ENCODE measurements around the gene LETM1.

The LETM1 gene

DNA sequence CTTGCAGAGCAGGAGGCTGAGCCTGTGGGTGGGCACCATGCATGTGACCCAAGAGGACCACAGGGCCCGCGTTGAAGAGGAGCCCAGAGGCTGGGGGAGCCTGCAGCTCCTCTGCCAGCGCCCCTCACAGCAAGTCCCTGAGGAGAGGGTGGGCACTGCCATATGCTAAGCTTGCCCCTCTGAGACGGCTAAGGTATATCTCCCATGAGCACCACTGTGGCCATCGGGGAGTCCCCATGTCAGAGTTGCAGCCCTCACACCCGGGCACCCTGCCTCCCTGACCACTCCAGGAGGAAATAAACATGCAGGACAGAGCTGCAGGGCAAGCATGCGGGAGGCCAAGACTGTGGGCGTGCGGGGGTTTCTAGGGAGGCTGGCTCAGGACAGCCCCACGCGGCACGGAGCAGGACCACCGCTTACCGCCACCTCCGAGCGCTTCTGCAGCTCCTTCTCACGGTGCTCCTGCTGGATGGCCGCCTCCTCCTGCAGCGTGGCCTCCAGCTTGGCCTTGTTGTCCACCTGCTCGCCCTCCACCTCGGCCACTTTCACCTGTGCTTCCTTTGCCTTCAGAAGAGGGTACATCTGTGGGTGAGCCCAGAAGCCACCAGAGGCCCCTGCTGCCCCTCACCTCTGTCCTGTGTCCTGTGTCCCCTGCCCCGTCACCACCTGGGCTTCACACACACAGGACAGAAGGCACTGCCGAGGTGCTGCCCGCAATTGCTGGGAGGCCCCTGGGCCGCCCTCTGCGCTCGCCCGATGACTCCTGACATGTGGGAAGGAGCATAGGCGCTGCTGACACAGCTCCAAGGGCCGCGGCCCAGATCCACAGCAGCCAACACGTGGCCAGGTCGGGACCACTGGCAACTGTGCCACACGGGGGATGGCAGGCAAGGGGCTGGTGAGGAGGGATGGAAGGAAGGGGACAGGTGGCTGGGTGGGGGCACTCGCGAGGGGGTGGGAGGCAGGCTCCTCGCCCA is 33.1 kb downstream of the LETM1 start:
- DNase-seq: no peak

GRCh38 chr4:1821679-1822567 is 34.0 kb downstream of the LETM1 start:
- no peak for DNase-seq

GRCh38 chr4:1819816-1820215 is 36.1 kb downstream of the LETM1 start:
- DNase-seq: no peak

- no peak for DNase-seq
Measured at GRCh38 chr4:1819284-1819683, 36.7 kb downstream of the LETM1 start.

DNA sequence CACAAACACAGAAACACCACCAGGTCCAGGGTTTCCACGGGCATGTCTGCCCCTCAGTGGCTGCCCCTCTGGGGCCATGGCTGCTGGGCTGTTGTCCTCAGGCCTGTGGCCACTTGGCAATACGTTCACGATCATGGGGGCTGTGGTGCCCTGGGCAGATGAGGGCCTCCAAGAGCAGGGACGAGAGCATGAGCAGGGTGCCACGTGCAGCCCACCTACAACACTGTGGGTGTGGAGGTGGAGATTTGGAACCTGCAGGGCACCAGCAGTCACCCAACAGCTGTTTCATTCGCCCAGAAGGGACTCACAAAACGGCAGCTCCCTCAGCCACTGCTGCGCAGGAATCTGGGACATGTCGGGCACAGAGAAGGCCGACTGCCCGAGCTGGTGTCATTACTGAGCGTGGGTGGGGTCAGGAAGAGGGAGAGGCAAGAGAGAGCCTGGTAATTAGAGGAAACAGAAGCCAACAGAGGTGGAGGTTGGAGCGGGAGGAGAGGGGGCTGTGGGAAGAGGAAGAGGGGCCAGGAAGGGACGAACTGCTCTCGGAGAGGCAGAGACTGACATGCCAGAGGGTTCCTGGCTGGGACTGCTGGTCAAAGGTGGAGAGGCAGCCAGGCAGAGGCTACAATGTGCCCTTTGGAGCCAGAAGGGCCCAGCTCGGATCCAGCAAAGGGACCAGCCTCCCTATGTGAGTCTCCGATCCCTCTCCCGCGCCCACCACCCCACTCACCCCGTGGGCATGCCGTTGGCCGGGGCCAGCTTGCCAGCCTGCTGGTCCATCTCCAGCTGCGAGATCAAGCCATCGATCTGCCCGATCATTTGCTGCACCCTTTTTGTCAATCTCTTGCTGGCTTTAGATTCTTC is 39.7 kb downstream of the LETM1 start:
- no peak for DNase-seq

- DNase-seq: no peak
Measured at GRCh38 chr4:1815096-1815996, 40.6 kb downstream of the LETM1 start.

GRCh38 chr4:1814453-1814852 is 41.5 kb downstream of the LETM1 start:
- no peak for DNase-seq

DNA sequence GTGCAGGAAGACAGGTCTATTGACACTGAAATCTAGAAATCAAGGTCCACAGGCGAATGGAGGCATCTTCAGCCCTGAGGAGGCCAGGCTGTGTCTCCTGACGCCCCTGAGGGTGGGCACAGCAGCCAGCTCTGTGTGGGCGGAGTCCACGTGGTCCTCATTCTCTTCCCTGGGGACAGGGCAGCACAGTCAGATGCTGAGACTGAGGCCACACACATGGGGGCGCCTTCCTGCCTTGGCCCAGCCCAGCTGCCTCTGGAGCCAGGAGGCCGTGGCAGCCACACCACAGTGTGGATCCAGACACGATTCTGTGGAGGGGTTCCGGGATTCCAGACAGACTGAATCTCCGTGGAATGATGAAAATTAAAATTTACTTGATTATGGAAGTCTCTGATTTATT is 42.0 kb downstream of the LETM1 start:
- DNase-seq: no peak

GRCh38 chr4:1813231-1813630 is 42.7 kb downstream of the LETM1 start:
- no peak for DNase-seq

DNA sequence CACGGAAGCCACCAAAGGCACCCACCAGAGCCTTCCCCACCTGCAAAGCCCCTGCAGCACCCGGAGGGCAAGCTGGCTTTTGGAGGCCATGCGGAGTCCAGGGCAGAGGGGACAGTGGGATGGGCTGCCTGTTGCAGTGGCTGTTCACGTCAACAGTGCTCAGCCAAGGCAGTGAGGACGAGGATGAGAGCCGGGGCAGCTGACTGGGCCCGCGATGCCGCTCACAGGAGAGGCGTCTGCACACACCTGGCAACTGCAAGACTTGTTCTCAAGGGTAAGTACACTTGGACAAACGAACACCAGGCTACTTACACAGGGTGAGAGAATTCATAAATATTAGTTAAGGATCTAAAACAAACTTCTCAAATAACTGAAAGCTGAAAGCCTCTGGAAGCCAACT is 43.2 kb downstream of the LETM1 start:
- DNase-seq: no peak

DNA sequence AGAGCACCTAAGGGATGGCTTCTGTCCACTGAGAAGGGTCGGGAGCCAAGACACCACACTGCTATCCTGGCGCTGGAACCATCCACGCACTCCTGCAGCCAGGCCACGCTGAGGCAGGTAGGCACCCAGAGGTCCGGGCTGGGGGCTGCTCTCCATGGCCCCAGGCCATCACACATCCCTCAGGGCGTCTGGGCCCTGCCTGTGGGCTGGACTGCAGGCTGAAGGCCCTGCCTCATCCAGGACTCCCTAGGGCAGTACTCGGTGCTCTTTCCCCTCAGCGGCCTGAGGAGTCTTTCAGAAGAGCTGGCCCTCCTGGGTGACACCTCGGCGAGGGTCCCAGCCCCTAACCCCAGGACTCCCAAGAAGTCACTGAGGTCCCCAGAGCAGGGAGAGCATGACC is 45.2 kb downstream of the LETM1 start:
- no peak for DNase-seq

DNA sequence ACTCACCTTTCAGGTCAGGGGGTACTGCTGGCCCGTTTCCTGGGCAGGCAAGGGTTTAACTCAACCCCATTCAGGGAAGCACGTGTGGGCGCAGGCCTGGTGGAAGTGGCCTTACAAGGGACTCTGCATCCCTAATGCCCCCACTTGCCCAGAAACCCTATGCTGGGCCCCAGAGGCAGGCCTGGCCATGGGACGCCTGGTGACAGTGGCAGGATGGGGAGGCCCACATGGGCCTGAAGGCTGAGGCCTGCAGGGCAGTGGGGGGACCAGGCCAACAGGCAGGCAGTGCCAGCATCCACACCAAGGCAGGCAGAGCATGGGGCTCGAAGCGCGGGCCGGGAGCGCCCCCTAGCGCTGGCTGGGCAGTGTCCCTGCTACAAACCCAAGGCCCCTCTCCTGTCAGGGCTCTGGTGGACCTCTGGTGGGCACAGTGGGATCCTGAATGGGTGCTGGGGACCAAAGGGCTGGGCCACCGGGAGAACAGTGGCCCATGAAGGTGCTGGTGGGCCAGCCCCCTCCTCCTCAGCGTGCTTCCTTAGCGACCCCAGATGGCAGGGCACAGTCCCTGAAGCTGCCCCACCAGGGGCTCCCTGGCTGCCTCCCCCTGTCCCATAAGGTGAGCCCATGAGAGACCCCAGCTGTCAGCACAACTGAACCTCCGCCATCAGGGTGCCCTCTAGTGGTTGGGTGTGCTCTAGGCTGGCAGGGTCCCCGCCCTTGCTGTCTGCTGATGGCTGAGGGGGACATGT is 46.0 kb downstream of the LETM1 start:
- peak; percentile 56 for DNase-seq

DNA sequence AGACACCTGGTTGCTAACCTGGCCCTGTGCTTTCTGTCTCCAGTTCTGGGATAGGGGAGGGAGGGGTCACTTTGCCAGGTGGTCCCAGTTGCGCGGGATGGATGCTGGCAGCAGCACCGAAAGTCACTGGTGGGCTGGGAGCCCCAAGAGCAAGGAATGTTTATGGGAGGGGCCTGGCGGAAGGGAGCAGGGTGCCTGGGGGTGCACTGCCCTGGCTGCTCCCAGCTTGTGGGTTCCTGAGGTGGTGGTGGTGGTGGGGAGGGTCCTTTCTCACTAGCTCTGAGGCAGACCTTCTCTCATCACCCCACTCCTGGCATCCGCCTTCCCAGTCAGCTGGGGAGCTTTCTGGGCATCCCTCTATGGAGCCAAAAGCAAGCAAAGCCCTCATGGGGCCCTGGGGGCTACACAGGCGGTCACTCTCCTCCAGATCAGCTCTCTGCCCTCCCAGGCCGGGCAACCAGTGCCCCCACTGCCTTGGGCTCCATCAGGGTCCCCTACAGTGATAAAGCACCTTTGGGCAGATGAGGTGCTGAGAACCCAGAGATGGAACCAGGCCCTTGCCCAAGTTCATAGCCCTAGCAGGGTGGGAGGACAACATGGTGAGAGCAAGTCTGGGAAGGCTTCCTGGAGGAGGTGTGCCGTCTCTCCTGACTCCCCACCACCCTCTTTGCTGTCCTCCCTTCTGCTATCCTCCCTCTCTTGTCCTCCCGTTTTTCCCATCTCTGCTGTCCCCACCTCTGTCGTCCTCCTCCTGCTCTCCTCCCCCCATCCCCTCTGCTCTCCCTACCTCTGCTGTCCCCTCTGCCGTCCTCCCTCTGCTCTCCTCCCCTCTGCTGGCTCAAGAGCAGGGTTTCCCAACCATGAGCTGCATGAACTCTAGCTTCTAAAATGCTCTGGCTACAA is 46.9 kb downstream of the LETM1 start:
- no peak for DNase-seq

DNA sequence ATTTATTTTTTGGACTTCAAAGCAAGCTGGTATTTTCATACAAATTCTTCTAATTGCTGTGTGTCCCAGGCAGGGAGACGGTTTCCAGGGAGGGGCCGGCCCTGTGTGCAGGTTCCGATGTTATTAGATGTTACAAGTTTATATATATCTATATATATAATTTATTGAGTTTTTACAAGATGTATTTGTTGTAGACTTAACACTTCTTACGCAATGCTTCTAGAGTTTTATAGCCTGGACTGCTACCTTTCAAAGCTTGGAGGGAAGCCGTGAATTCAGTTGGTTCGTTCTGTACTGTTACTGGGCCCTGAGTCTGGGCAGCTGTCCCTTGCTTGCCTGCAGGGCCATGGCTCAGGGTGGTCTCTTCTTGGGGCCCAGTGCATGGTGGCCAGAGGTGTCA is 47.6 kb downstream of the LETM1 start:
- DNase-seq: no peak

DNA sequence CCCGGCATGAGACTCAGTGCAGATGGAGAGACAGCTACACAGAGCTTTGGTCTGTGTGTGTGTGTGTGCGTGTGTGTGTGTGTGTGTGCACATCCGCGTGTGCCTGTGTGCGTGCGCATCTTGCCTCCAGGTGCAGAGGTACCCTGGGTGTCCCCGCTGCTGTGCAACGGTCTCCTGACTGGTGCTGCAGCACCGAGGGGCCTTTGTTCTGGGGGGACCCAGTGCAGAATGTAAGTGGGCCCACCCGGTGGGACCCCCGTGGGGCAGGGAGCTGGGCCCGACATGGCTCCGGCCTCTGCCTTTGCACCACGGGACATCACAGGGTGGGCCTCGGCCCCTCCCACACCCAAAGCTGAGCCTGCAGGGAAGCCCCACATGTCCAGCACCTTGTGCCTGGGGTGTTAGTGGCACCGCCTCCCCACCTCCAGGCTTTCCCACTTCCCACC is 48.6 kb downstream of the LETM1 start:
- DNase-seq: no peak

DNA sequence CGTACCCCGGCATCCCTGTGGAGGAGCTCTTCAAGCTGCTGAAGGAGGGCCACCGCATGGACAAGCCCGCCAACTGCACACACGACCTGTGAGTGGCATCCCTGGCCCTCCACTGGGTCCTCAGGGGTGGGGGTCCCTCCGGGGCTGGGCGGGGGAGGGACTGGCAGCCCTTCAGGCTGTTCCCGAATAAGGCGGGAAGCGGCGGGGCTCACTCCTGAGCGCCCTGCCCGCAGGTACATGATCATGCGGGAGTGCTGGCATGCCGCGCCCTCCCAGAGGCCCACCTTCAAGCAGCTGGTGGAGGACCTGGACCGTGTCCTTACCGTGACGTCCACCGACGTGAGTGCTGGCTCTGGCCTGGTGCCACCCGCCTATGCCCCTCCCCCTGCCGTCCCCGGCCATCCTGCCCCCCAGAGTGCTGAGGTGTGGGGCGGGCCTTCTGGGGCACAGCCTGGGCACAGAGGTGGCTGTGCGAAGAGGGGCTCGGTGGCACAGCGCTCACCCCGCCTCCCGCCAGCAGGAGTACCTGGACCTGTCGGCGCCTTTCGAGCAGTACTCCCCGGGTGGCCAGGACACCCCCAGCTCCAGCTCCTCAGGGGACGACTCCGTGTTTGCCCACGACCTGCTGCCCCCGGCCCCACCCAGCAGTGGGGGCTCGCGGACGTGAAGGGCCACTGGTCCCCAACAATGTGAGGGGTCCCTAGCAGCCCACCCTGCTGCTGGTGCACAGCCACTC is 49.2 kb downstream of the LETM1 start:
- DNase-seq: no peak

DNA sequence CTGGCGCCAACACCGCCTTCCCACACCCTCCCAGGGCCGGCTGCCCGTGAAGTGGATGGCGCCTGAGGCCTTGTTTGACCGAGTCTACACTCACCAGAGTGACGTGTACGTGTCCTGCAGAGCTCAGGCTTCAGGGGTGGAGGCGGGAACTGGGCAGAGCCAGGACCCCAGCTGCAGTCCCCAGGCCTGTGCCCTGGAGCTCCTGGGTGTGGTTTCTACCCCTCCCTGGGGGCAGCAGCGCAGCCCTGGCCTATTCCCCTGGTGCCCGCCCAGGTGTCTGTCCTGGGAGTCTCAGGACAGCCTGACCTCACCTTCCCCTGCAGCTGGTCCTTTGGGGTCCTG is 49.8 kb downstream of the LETM1 start:
- no peak for DNase-seq

DNA sequence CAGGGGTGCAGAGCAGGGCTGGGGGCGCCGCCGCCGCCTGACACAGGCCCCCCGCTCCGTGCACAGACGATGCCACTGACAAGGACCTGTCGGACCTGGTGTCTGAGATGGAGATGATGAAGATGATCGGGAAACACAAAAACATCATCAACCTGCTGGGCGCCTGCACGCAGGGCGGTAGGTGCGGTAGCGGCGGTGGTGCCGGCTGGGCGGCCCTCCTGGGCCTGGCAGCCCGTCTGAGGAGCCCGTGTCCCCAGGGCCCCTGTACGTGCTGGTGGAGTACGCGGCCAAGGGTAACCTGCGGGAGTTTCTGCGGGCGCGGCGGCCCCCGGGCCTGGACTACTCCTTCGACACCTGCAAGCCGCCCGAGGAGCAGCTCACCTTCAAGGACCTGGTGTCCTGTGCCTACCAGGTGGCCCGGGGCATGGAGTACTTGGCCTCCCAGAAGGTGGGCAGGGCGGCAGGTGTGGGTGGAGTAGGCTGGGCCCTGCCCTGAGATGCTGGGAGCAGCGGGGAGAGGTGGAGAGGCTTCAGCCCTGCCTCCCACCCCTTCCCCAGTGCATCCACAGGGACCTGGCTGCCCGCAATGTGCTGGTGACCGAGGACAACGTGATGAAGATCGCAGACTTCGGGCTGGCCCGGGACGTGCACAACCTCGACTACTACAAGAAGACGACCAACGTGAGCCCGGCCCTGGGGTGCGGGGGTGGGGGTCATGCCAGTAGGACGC is 50.3 kb downstream of the LETM1 start:
- DNase-seq: no peak

All from fibroblast of skin of right biceps (primary cell).